ENCODE data around the gene CALN1.

CALN1 gene

GRCh38 chr7:72275382-72276070 lies 136.6 kb downstream of the CALN1 start:
- Histone ChIP-seq H3K4me3 (ENCODE audit: low read length) (no peak overlapping the region), H3K27ac (ENCODE audit: low read depth, low read length) (no peak overlapping the region), H3K27me3 (ENCODE audit: control insufficient read depth, insufficient read depth, low read length) (no peaks in the 10 kb centered on the region), H3K9ac (ENCODE audit: low read length) (no peak overlapping the region), H3K4me1 (ENCODE audit: control insufficient read depth, insufficient read depth, low read length) (no peaks in the 10 kb centered on the region), H3K36me3 (ENCODE audit: control insufficient read depth, insufficient read depth, low read length) (no peaks in the 10 kb centered on the region)

GRCh38 chr7:72272479-72272878 lies 139.7 kb downstream of the CALN1 start:
- no peak overlapping the region for H3K9ac ChIP-seq (ENCODE audit: low read length)
- H3K4me1 ChIP-seq (ENCODE audit: control insufficient read depth, insufficient read depth, low read length): no peaks in the 10 kb centered on the region
- H3K4me3 ChIP-seq (ENCODE audit: low read length): no peak overlapping the region
- no peak overlapping the region for H3K27ac ChIP-seq (ENCODE audit: low read depth, low read length)
- no peaks in the 10 kb centered on the region for H3K27me3 ChIP-seq (ENCODE audit: control insufficient read depth, insufficient read depth, low read length)
- H3K36me3 ChIP-seq (ENCODE audit: control insufficient read depth, insufficient read depth, low read length): no peaks in the 10 kb centered on the region

- no peak overlapping the region for H3K27ac ChIP-seq (ENCODE audit: low read depth, low read length)
- H3K4me3 ChIP-seq (ENCODE audit: low read length): no peak overlapping the region
- no peaks in the 10 kb centered on the region for H3K4me1 ChIP-seq (ENCODE audit: control insufficient read depth, insufficient read depth, low read length)
- H3K9ac ChIP-seq (ENCODE audit: low read length): no peak overlapping the region
- H3K36me3 ChIP-seq (ENCODE audit: control insufficient read depth, insufficient read depth, low read length): no peaks in the 10 kb centered on the region
- H3K27me3 ChIP-seq (ENCODE audit: control insufficient read depth, insufficient read depth, low read length): no peaks in the 10 kb centered on the region
These were observed 143.3 kb downstream of the CALN1 start for GRCh38 chr7:72268796-72269195.

- Histone ChIP-seq H3K27me3 (ENCODE audit: control insufficient read depth, insufficient read depth, low read length) (no peaks in the 10 kb centered on the region), H3K27ac (ENCODE audit: low read depth, low read length) (no peak overlapping the region)
These were observed 144.0 kb downstream of the CALN1 start for GRCh38 chr7:72268090-72268489.

GRCh38 chr7:72267291-72267800 lies 144.8 kb downstream of the CALN1 start:
- no peak overlapping the region for H3K9ac ChIP-seq (ENCODE audit: low read length)
- no peaks in the 10 kb centered on the region for H3K4me1 ChIP-seq (ENCODE audit: control insufficient read depth, insufficient read depth, low read length)
- no peaks in the 10 kb centered on the region for H3K27me3 ChIP-seq (ENCODE audit: control insufficient read depth, insufficient read depth, low read length)
- H3K27ac ChIP-seq (ENCODE audit: low read depth, low read length): no peak overlapping the region
- no peaks in the 10 kb centered on the region for H3K36me3 ChIP-seq (ENCODE audit: control insufficient read depth, insufficient read depth, low read length)
- no peak overlapping the region for H3K4me3 ChIP-seq (ENCODE audit: low read length)

More at GRCh38 chr7:72268090-72268489, 144.0 kb downstream of the CALN1 start:
- H3K36me3 ChIP-seq (ENCODE audit: control insufficient read depth, insufficient read depth, low read length): no peaks in the 10 kb centered on the region
- no peak overlapping the region for H3K4me3 ChIP-seq (ENCODE audit: low read length)
- no peak overlapping the region for H3K9ac ChIP-seq (ENCODE audit: low read length)
- no peaks in the 10 kb centered on the region for H3K4me1 ChIP-seq (ENCODE audit: control insufficient read depth, insufficient read depth, low read length)

GRCh38 chr7:72266771-72267170 lies 145.4 kb downstream of the CALN1 start:
- Histone ChIP-seq H3K9ac (ENCODE audit: low read length) (no peak overlapping the region), H3K36me3 (ENCODE audit: control insufficient read depth, insufficient read depth, low read length) (no peaks in the 10 kb centered on the region), H3K4me3 (ENCODE audit: low read length) (no peak overlapping the region), H3K27me3 (ENCODE audit: control insufficient read depth, insufficient read depth, low read length) (no peaks in the 10 kb centered on the region), H3K27ac (ENCODE audit: low read depth, low read length) (no peak overlapping the region), H3K4me1 (ENCODE audit: control insufficient read depth, insufficient read depth, low read length) (no peaks in the 10 kb centered on the region)

- Histone ChIP-seq H3K4me1 (ENCODE audit: control insufficient read depth, insufficient read depth, low read length) (no peaks in the 10 kb centered on the region), H3K4me3 (ENCODE audit: low read length) (no peak overlapping the region), H3K9ac (ENCODE audit: low read length) (no peak overlapping the region), H3K36me3 (ENCODE audit: control insufficient read depth, insufficient read depth, low read length) (no peaks in the 10 kb centered on the region), H3K27ac (ENCODE audit: low read depth, low read length) (no peak overlapping the region), H3K27me3 (ENCODE audit: control insufficient read depth, insufficient read depth, low read length) (no peaks in the 10 kb centered on the region)
These were observed 146.8 kb downstream of the CALN1 start for GRCh38 chr7:72265071-72265904.

- Histone ChIP-seq H3K27me3 (ENCODE audit: control insufficient read depth, insufficient read depth, low read length) (no peaks in the 10 kb centered on the region), H3K9ac (ENCODE audit: low read length) (no peak overlapping the region), H3K4me1 (ENCODE audit: control insufficient read depth, insufficient read depth, low read length) (no peaks in the 10 kb centered on the region), H3K4me3 (ENCODE audit: low read length) (no peak overlapping the region), H3K27ac (ENCODE audit: low read depth, low read length) (no peak overlapping the region), H3K36me3 (ENCODE audit: control insufficient read depth, insufficient read depth, low read length) (no peaks in the 10 kb centered on the region)
These were observed 151.7 kb downstream of the CALN1 start for GRCh38 chr7:72260406-72260805.

- Histone ChIP-seq H3K4me1 (ENCODE audit: control insufficient read depth, insufficient read depth, low read length) (no peaks in the 10 kb centered on the region), H3K27me3 (ENCODE audit: control insufficient read depth, insufficient read depth, low read length) (no peaks in the 10 kb centered on the region), H3K4me3 (ENCODE audit: low read length) (no peak overlapping the region)
These were observed 154.1 kb downstream of the CALN1 start for GRCh38 chr7:72258074-72258473.

GRCh38 chr7:72254455-72254854 lies 157.7 kb downstream of the CALN1 start:
- no peaks in the 10 kb centered on the region for H3K4me1 ChIP-seq (ENCODE audit: control insufficient read depth, insufficient read depth, low read length)
- H3K36me3 ChIP-seq (ENCODE audit: control insufficient read depth, insufficient read depth, low read length): no peaks in the 10 kb centered on the region
- no peaks in the 10 kb centered on the region for H3K27me3 ChIP-seq (ENCODE audit: control insufficient read depth, insufficient read depth, low read length)
- no peak overlapping the region for H3K27ac ChIP-seq (ENCODE audit: low read depth, low read length)
- H3K4me3 ChIP-seq (ENCODE audit: low read length): no peak overlapping the region
- no peak overlapping the region for H3K9ac ChIP-seq (ENCODE audit: low read length)

More at GRCh38 chr7:72258074-72258473, 154.1 kb downstream of the CALN1 start:
- Histone ChIP-seq H3K9ac (ENCODE audit: low read length) (no peak overlapping the region), H3K27ac (ENCODE audit: low read depth, low read length) (no peak overlapping the region), H3K36me3 (ENCODE audit: control insufficient read depth, insufficient read depth, low read length) (no peaks in the 10 kb centered on the region)

- Histone ChIP-seq H3K4me3 (ENCODE audit: low read length) (no peak overlapping the region), H3K9ac (ENCODE audit: low read length) (no peak overlapping the region), H3K36me3 (ENCODE audit: control insufficient read depth, insufficient read depth, low read length) (no peaks in the 10 kb centered on the region), H3K27ac (ENCODE audit: low read depth, low read length) (no peak overlapping the region), H3K27me3 (ENCODE audit: control insufficient read depth, insufficient read depth, low read length) (no peaks in the 10 kb centered on the region), H3K4me1 (ENCODE audit: control insufficient read depth, insufficient read depth, low read length) (no peaks in the 10 kb centered on the region)
These were observed 163.0 kb downstream of the CALN1 start for GRCh38 chr7:72249106-72249505.

- Histone ChIP-seq H3K4me3 (ENCODE audit: low read length) (no peak overlapping the region), H3K27me3 (ENCODE audit: control insufficient read depth, insufficient read depth, low read length) (no peaks in the 10 kb centered on the region), H3K36me3 (ENCODE audit: control insufficient read depth, insufficient read depth, low read length) (no peaks in the 10 kb centered on the region), H3K4me1 (ENCODE audit: control insufficient read depth, insufficient read depth, low read length) (no peaks in the 10 kb centered on the region), H3K27ac (ENCODE audit: low read depth, low read length) (no peak overlapping the region), H3K9ac (ENCODE audit: low read length) (no peak overlapping the region)
These were observed 167.2 kb downstream of the CALN1 start for GRCh38 chr7:72244826-72245398.

Data from rectal smooth muscle tissue (tissue), 1 donor.